ENCODE data around the gene GSC2.

- TF ChIP-seq CTCF (IDR thresholded peaks at IDR 0.05) (no peak), POLR2A (IDR thresholded peaks at IDR 0.05) (no peak)
These were observed 19.8 kb upstream of the GSC2 start for GRCh38 chr22:19169947-19170318.

Measured in ovary (tissue), 3 donors.